K562 (cell line): Measurements from ENCODE around the gene FKBP2. TPM values are rescaled to one million over a fixed set of nuclear protein-coding genes. Genes with fewer than 3 reads are reported as not detected.

Experiments used
- ATF1 ChIP-seq, 2 experiments: fragments of 450-650 bp in 1 of 2; IDR thresholded peaks; 2 replicates each; pipeline ENCODE4 v1.6.1; 2016; ENCODE audit warnings: missing compliant biosample characterization in 1 of 2, missing genetic modification characterization in 1 of 2
- CBX2 ChIP-seq: fragments of 200-600 bp; sonication (generic); IDR thresholded peaks from one replicate; pipeline ENCODE4 v1.6.1; 2012; ENCODE audit warnings: mild to moderate bottlenecking, low read length, inconsistent platforms; ENCODE audit not compliant: insufficient read depth, poor library complexity, severe bottlenecking
- CBX8 ChIP-seq: fragments of 200-600 bp; sonication (generic); IDR thresholded peaks from 2 replicates; pipeline ENCODE4 v1.6.1; 2012; ENCODE audit warnings: borderline replicate concordance, mixed run types, low read depth, mild to moderate bottlenecking, moderate library complexity, mixed read lengths, low read length, control low read depth, inconsistent platforms; ENCODE audit not compliant: poor library complexity, severe bottlenecking; ENCODE audit errors: extremely low read depth
- DPF2 ChIP-seq: fragments of 450-650 bp; IDR thresholded peaks from 2 replicates; pipeline ENCODE4 v1.6.1; 2016
- EGR1 ChIP-seq: fragments of 450-650 bp; conservative IDR thresholded peaks from 2 replicates; pipeline ENCODE4 v1.6.1; 2017; ENCODE audit warnings: mild to moderate bottlenecking
- NCOA2 ChIP-seq, 2 experiments: fragments of 450-650 bp; IDR thresholded peaks; 2 replicates each; pipeline ENCODE4 v1.6.1; 2018; ENCODE audit warnings: mild to moderate bottlenecking in 2 of 2, moderate library complexity in 1 of 2; ENCODE audit not compliant: partially characterized antibody in 2 of 2
- PHF21A ChIP-seq: fragments of 450-650 bp; IDR thresholded peaks from 2 replicates; pipeline ENCODE4 v1.6.1; 2017; ENCODE audit warnings: low read depth, borderline replicate concordance
- PTTG1 ChIP-seq: fragments of 450-650 bp; IDR thresholded peaks from 2 replicates; pipeline ENCODE4 v1.6.1; 2016; ENCODE audit warnings: low read depth, mild to moderate bottlenecking, missing genetic modification characterization, missing compliant biosample characterization
- TAF15 ChIP-seq: fragments of 200-400 bp; formaldehyde crosslinking; IDR thresholded peaks from 2 replicates; pipeline ENCODE4 v1.6.1; 2017; ENCODE audit warnings: mild to moderate bottlenecking, low read depth, low read length, moderate library complexity
- ZC3H8 ChIP-seq: fragments of 450-650 bp; IDR thresholded peaks from 2 replicates; pipeline ENCODE4 v1.6.1; 2017
- ZNF12 ChIP-seq: sonication (generic); formaldehyde crosslinking; IDR thresholded peaks from 2 replicates; pipeline ENCODE4 v1.4.0; 2020; ENCODE audit warnings: mild to moderate bottlenecking, missing genetic modification reagents
- ZNF212 ChIP-seq: fragments of 450-650 bp; formaldehyde crosslinking; IDR thresholded peaks from 2 replicates; pipeline ENCODE4 v1.4.0; 2020; ENCODE audit warnings: mild to moderate bottlenecking
- ZNF408 ChIP-seq: fragments of 250-450 bp; sonication (Bioruptor Pico); IDR thresholded peaks from 2 replicates; pipeline ENCODE4 v1.4.0; 2020; ENCODE audit warnings: low read depth, mild to moderate bottlenecking, moderate library complexity
- ZNF717 ChIP-seq: fragments of 250-450 bp; sonication (Bioruptor Pico); IDR thresholded peaks from 2 replicates; pipeline ENCODE4 v1.5.0; 2021
- ZNF766 ChIP-seq: fragments of 200-800 bp; sonication (Bioruptor generic); conservative IDR thresholded peaks from 2 replicates; pipeline ENCODE4 v1.6.1; 2016; ENCODE audit warnings: missing genetic modification characterization, missing compliant biosample characterization
- ZNF77 ChIP-seq: fragments of 250-450 bp; sonication (Bioruptor Pico); IDR thresholded peaks from 2 replicates; pipeline ENCODE4 v1.5.0; 2020
- ZNF830 ChIP-seq: fragments of 250-450 bp; sonication (Bioruptor Pico); IDR thresholded peaks from 2 replicates; pipeline ENCODE4 v1.5.0; 2021; ENCODE audit warnings: mild to moderate bottlenecking
- polyA plus RNA-seq, 8 experiments: library from polyadenylated mRNA; depleted of rRNA in 4 of 8; stranded (reverse) in 5 of 8; unstranded in 3 of 8; fragments of >200 nt; fragmentation: Nextera tagmentation in 2 of 8; fragmentation: Illumina TruSeq in 1 of 8; extraction: Ambion mirVana in 2 of 8; extraction: Trizol in 1 of 8; gene quantifications; 2 replicates each; pipeline versions ENCODE4 v1.2.1 to v1.2.3, GENCODE V29; 2011 to 2014; ENCODE audit warnings: inconsistent platforms in 1 of 8, missing spikeins in 1 of 8
- total RNA-seq, 7 experiments: library from RNA; depleted of rRNA in 6 of 7; stranded (reverse); fragments of >200 nt in 6 of 7; fragmentation: Illumina TruSeq in 2 of 7; extraction: Trizol in 2 of 7; gene quantifications; 2 replicates each; pipeline versions ENCODE4 v1.2.1 to v1.2.3, GENCODE V29; 2011 to 2021; ENCODE audit warnings: low replicate concordance in 1 of 7
- TF ChIP-seq, protein P1 (sequence below): IDR thresholded peaks from 2 replicates; pipeline ENCODE4 v1.6.1; 2012; ENCODE audit warnings: low read depth, low read length, improper control_type of control experiment, borderline replicate concordance
- TF ChIP-seq, protein P2 (sequence below): sonication (generic); formaldehyde crosslinking; IDR thresholded peaks from 2 replicates; pipeline ENCODE4 v1.8.0; 2022; ENCODE audit warnings: missing genetic modification reagents, mild to moderate bottlenecking, borderline replicate concordance
- TF ChIP-seq, protein P3 (sequence below): IDR thresholded peaks from 3 replicates; pipeline ENCODE4 v1.6.1; 2011; ENCODE audit warnings: borderline replicate concordance, mild to moderate bottlenecking, moderate library complexity; ENCODE audit not compliant: insufficient read length; ENCODE audit errors: extremely low read depth

Gene FKBP2
- total and polyA plus RNA-seq, 9 of the 15 experiments (the other 6 are each of a cell fraction or from before 2014, with no cell fraction given) = 3.5 to 151 (median 58.1) TPM

DNA sequence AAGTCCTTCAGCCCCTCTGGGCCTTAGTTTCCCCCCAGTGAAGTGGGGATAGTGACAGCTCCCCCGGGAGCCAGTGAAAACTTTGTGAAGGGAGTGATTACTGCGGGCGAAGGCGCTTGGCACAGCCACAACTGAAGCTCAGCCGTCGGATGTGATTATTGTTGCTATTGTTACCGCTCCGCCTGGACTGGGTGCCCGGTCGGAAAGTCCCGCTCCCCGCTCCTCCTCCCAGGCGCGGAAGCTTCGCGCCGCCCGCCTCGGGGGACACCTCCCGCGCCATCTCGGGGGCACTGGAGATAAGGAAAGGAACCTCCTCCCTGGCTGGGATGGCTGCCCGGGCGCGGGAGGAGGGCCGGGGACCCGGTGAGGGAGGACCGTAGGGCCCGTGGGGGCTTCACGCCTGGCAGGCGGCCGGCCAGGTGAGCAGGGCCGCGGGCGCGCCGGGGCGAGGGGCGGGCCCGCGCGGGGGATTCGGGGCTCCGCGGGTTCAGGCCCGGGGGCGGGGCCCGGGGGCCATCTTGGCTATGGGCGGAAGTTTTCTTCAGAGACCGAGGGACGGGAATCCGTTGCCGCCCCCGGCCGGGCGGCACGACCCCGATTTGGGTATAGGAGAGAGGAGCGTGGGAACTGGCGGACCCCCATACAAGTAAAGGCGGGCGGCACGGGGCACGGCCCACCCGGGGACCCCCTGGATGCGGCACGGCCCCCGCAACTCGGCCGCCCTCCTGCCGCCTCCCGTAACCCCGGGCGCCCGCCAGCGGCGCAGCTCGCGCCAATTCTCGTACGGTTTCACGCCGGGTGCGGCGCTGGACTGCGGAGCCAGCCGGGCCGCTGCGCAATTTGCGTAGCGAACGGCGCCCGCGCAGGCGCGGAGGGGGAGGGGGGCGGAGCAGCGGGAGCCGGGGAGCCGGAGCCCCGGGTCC is 44.3 kb downstream of the FKBP2 start, which contains the start of gene GPR137 (continued):
- TF ChIP-seq ZNF766 (CRISPR knock-in tag) = peak; percentile 71
- TF ChIP-seq ZNF717 (CRISPR knock-in tag) = no peak
- TF ChIP-seq, protein P1, sequence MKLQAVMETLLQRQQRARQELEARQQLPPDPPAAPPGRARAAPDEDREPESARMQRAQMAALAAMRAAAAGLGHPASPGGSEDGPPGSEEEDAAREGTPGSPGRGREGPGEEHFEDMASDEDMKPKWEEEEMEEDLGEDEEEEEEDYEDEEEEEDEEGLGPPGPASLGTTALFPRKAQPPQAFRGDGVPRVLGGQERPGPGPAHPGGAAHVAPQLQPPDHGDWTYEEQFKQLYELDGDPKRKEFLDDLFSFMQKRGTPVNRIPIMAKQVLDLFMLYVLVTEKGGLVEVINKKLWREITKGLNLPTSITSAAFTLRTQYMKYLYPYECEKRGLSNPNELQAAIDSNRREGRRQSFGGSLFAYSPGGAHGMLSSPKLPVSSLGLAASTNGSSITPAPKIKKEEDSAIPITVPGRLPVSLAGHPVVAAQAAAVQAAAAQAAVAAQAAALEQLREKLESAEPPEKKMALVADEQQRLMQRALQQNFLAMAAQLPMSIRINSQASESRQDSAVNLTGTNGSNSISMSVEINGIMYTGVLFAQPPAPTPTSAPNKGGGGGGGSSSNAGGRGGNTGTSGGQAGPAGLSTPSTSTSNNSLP = no peak
- no peak for TF ChIP-seq CBX8
- TF ChIP-seq ZNF212 = 0 out of 2 replicates have a peak, but pooled peaks have one; percentile 80
- TF ChIP-seq, protein P2, sequence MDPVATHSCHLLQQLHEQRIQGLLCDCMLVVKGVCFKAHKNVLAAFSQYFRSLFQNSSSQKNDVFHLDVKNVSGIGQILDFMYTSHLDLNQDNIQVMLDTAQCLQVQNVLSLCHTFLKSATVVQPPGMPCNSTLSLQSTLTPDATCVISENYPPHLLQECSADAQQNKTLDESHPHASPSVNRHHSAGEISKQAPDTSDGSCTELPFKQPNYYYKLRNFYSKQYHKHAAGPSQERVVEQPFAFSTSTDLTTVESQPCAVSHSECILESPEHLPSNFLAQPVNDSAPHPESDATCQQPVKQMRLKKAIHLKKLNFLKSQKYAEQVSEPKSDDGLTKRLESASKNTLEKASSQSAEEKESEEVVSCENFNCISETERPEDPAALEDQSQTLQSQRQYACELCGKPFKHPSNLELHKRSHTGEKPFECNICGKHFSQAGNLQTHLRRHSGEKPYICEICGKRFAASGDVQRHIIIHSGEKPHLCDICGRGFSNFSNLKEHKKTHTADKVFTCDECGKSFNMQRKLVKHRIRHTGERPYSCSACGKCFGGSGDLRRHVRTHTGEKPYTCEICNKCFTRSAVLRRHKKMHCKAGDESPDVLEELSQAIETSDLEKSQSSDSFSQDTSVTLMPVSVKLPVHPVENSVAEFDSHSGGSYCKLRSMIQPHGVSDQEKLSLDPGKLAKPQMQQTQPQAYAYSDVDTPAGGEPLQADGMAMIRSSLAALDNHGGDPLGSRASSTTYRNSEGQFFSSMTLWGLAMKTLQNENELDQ (CRISPR knock-in tag) = no peak
- no peak for TF ChIP-seq PHF21A
- no peak for TF ChIP-seq ZC3H8
- no peak for TF ChIP-seq CBX2
- TF ChIP-seq ZNF408 (CRISPR knock-in tag) = no peak
- TF ChIP-seq ZNF77 (CRISPR knock-in tag) = no peak
- TF ChIP-seq PTTG1 (tag) = no peak
- TF ChIP-seq, protein P3, sequence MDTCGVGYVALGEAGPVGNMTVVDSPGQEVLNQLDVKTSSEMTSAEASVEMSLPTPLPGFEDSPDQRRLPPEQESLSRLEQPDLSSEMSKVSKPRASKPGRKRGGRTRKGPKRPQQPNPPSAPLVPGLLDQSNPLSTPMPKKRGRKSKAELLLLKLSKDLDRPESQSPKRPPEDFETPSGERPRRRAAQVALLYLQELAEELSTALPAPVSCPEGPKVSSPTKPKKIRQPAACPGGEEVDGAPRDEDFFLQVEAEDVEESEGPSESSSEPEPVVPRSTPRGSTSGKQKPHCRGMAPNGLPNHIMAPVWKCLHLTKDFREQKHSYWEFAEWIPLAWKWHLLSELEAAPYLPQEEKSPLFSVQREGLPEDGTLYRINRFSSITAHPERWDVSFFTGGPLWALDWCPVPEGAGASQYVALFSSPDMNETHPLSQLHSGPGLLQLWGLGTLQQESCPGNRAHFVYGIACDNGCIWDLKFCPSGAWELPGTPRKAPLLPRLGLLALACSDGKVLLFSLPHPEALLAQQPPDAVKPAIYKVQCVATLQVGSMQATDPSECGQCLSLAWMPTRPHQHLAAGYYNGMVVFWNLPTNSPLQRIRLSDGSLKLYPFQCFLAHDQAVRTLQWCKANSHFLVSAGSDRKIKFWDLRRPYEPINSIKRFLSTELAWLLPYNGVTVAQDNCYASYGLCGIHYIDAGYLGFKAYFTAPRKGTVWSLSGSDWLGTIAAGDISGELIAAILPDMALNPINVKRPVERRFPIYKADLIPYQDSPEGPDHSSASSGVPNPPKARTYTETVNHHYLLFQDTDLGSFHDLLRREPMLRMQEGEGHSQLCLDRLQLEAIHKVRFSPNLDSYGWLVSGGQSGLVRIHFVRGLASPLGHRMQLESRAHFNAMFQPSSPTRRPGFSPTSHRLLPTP = no peak
- TF ChIP-seq ATF1 (CRISPR knock-in tag; IDR thresholded peaks at IDR 0.05) = no peak
- no peak; the same call in 1 of the 2 replicates for TF ChIP-seq ATF1 (tag; IDR thresholded peaks at IDR 0.05)
- no peak for TF ChIP-seq ZNF12 (CRISPR knock-in tag)
- TF ChIP-seq DPF2 = peak; percentile 32; the same call in 1 of the 2 replicates
- TF ChIP-seq EGR1 = peak; percentile 83
- TF ChIP-seq ZNF830 (CRISPR knock-in tag) = 0 out of 2 replicates have a peak, but pooled peaks have one; percentile 37
- TF ChIP-seq TAF15 = peak; percentile 99; the same call in 1 of the 2 replicates
- TF ChIP-seq NCOA2 (IDR thresholded peaks at IDR 0.05; ENCODE audit: partially characterized antibody in 2 of 2) = no peak
